Inflammatory macrophage (primary cell): ENCODE results near the gene FOXP1.
"Not testable (repeated sequence)": the region's sequence is repeated elsewhere in the genome, so short reads cannot be mapped to it uniquely, and the experiment has no call there.

ENCODE experiments used
- DNase-seq, 2 donors: peaks; one replicate each; pipeline ENCODE4 v3.0.0-alpha.2; 2020 to 2022

The FOXP1 gene

DNA sequence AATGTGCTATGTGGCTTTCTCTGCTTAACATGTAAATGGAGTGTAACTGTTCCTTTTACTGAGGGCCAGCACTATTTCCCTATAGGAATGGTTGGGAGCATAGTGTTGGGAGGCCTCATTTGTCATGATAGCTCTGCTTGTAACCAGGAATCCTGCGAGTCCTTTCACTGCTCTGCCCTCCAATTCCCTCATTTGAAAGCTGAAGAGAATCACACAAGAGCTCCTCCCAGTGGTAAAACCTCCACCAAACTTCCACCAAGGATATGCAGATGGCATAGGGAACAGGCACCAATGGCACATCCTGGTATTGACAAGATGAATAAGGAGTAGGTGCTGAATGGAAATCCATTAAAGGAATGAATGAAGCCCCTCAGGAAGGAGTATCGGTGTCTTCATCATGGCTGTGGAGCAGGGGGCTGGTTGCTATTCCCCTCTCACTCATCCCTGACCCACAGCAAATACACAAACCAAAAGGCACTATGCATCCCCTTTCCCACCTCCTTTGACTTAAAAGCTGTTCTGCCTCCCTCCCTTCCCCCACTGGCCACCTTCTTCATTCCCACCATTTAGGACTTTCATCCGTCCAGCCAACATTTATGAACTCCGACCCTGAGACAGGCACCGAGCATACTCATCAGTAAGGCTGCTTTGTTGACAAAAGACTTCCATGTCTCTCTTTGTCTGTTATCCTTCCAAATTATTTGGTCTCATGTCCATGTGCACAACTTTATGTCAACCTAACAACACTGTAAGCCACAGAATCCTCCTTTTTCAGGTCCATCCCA is 560.8 kb downstream of the FOXP1 start:
- DNase-seq = no peak

DNA sequence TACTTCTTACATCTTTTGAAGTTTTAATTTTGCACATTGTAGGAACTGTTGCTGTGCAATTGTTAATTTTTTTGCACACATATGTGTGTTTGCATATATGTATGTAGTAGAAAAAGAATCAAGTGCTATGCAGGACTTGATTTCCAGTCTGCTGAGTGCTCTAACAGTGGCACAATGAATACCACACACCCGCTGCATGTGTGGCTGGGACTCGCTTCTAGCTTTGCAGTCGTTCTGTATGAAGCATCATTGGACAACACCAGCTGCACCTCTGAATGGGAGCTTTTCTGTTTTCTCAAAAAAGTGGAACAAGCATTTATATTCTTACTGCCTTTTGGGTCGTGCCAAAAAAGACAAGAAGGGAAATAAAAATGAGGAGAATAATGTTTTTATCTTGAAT is 564.7 kb downstream of the FOXP1 start:
- DNase-seq = no peak

DNA sequence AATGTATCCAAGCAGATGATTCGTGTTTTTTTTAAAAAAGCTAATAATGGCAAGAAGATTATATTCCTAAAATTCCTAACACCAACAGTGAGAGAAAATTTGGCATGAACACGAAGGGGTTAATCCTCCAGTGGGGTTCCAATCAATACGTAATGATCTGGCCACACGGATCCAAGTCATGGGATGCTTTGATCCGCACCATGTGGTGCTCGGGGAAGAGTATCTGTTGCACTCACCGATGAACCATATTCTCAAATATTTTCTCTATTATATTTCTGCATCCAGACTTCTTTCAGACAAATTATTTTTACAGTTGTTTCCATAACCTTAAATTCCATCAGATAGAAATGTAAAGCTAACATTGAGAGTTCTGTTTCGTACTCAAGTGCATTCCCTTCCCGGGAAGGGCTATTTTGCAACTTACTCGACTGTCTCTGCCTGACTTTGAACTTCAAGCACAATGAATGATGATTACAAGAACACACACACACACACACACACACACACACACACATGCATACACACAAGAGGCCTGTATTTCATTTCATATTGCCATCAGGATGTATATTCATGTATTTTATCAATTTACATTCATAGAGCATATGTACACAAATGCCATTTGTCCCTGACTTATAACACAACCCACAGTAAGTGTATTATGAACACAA is 567.2 kb downstream of the FOXP1 start:
- DNase-seq = no peak

DNA sequence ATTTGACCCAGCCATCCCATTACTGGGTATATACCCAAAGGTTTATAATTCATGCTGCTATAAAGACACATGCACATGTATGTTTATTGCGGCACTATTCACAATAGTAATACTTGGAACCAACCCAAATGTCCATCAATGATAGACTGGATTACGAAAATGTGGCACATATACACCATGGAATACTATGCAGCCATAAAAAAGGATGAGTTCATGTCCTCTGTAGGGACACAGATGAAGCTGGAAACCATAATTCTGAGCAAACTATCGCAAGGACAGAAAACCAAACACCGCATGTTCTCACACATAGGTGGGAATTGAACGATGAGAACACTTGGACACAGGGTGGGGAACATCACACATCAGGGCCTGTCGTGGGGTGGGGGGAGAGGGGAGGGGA is 568.9 kb downstream of the FOXP1 start:
- not testable (repeated sequence) for DNase-seq

DNA sequence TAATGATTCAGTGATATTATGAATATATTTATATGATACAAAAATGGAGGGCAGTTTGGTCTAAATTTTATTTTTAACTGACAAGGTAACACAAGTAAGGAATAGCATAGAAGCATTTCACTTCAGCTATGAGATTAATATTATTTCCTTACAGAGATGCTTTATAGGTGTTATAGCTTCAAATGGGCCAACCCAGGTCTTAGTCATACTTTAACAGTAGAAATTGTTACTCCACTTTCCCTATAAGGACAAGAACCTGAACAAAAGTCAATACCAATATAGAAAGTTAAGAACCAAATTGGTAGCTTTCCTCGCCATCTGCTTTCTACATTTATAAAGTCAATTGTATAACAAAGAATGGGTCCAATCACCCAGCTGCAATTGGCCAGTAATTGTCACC is 570.6 kb downstream of the FOXP1 start:
- no peak for DNase-seq

DNA sequence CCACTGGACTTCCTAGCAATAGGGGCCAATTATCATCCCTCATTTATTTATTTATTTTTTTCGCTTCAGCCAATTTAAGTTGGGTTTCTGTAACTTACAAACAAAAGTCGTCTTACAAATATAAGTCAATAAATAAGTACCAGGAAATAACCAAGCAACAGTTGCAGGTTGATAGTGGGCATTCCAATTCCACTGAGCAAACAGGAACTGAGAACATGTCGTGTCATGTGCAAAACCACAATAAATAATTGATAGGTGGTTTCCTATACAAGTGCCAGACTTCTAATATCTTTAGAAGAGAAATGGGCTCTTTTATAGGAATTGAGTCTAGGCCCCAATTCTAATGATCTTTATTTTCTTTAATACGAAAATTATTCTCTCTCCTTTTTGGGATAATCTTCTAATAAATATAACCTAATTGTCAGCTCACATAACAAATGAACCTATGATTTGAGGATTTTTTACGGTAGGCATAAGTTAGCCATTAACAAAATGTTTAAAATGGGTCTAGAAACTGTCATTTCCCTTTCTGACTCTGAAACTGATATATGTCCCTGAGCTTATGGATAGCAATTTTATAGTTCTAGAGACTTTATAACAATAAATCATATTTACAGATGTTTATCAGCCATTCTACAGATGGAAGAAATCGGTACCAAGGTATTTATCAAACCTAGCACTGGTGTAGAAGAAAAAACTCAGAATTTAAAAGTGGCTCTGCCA is 571.8 kb downstream of the FOXP1 start:
- no peak for DNase-seq

DNA sequence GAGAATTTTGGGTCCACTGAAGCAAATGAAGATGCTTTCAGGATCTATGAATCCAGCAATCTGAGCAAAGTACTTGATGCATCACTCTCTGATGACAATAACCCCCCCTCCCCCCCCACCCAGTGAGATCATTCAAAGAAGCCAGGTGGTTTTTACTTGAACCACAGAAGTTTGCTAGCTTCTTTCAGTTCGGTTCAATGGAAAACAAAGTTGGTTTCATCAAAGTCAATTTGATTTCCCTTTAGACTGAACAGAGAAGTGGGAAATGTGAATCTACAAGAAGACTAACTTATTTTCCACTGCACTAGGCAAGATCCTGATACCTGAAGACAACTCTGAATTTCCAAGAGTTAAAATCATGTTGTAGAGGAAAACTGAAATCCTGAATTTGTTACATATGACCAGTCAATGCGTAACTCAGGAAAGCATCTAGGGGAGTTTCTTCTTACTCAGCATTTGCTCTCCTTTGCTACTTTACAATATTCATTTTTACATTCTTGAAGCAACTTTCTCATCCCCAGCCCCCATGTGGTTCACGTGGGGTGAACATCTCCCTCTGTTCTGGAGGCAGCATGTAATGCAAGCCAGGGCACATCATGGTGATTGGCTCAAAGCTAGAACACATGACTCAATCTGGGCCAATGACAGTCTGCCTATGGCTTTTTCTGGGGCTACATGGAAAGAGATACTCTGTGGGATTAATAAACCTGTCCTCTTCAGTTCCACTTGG is 572.6 kb downstream of the FOXP1 start:
- no peak for DNase-seq

DNA sequence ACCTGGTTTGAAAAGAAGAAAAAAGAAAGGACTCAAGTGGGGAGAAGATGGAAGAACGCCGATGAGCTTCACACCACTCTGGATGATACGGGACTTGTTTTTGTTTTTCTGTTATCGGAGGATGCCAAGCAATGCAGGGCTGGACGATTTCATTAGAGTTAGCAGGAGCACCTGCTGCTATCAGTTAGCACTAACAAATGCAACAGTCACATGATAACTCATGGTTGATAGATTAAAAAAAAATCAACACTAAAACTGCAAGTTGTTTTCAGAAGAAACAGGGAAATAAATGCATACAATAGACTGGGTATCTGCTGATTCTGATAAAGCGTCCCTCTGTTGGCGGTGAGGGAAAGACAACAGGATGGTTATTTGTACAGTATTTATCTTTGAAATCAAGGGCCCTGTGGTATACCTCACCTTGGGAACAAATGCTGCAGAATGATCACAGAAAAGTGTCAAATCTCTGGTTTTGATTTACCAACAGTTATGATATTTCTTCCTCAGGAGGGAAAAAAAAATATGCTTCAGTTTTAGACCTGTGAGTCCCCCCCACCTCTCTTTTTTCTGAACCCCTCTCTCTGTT is 575.1 kb downstream of the FOXP1 start:
- no peak for DNase-seq

DNA sequence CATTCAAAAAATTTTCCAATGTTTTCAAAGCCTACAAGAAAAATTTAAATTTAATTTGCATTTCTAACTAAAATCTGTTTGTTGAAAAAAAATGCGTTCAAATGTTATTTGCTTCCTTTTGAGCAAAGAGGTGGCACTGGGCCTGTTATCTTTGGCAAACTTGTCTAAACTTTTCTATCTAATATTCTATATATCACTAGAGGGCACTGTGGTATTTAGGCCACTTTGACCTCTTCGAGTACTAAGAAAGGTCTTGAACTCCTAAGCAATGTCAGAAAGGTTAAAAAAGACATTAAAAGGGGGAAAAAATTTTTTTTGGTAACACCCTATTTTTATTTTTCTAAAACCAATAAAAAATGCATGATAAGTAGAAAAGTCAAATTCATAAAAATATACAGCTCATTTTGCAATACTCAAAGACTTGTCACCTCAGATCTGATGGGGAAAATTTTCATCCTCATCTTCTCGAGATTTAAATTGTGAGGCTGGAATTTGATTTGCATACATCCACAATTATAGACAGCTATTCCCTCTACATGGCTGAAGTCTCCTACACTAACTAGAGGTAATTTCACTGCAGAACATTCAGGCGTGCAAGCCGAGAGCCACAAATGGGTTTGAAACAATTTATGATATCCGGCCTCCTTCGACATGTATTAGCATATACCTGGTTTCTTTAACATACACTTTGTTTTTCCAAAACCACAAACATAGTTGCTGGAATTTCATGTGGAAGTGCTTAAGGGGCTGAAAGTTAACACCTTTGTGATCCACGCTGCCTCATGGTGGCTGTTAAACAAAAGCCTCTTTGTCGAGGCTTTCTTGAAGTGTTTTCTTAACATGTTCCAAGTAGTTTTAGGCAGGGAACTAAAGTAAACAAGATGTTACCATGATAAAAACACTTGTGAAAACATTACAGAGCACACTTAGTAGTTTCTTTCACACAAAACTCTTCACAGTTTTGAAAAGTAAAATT is 576.4 kb downstream of the FOXP1 start:
- peak; percentile 36 to 62 for DNase-seq

DNA sequence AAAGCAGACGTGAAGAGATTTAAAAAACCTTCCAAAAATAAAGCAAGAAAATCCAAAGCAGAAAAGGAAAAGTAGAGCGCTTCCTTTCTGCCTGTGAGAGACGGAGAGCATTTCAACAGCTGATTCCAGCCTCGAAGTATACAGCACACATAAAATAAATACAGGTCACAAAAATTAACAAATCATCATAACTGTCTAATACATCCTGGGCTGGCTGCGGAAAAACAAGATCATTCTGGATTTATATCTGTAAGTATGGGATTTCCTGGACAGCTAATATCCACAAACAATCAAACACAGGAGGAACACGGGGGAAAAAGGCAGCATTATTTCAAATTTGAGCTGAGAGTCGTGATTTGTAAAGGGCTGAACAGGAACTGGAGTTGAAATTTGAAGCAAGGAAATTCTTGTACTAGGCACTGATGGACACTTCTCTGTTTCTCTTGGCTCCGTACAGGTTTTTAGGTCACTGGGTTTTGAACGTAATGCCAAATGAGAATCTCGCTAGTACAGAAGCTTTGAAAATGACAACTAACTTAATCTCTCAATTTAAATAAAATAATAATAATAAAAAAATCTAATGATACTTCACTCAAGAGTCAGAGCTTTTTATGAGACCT is 577.7 kb downstream of the FOXP1 start:
- DNase-seq = no peak

DNA sequence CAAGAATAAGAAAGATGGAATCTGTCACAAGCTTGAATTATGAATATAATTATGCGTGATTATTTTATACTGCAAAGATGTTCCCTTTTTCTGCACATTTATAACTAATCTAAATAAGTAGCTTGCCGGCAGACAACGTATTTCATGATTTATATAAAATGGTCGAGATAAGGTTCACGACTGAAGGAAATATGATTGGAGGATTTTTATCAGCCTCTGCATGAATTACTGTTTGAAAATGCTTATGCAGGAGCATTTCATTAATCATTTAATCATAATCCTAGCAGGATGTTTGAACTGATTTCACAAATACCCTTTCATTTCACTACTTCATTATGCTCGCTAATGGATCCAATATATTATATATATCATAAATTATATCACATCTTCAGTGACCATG is 580.0 kb downstream of the FOXP1 start:
- no peak for DNase-seq

DNA sequence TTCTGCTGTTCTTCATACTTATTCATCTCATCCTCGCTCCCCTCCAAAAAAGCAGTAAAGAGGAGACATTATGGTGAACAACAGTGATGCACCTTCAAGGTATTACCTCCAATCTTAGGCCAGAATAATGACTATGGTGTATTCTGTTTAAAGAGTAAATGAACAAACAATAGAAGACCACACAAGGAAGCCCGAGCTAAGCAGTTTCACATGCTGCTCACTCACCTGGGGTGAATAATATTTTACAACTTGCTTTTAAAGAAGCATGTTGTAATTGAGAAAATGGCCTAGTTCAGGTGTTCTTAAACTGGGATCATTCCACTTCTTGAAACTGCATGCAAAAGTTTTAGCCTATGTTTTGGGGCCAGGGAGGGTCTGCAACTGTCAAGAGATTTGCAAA is 581.2 kb downstream of the FOXP1 start:
- no peak for DNase-seq

DNA sequence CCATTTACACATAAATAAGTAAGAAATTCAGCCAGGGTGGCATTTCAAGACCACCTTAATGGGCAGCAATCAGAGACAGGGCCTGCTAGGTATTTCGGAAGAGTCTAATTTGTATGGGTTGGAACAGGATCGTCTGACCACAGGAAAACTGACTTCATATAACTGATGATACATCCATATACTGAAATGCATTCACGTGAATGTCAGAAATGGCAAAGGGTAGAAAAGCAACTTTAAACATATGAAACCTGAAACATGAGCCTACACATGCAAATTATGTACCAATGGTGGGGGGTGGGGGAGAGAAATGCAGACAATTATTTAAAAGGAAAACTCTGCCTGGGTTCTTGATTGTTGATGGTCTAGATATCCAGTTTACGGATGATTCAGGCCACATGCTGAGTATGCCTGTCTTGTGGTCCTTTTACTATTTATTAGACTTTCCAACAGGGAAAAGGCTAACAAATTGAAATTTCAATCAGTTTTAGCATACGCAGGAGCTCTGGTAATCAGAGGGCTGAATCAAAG is 582.2 kb downstream of the FOXP1 start:
- no peak for DNase-seq

DNA sequence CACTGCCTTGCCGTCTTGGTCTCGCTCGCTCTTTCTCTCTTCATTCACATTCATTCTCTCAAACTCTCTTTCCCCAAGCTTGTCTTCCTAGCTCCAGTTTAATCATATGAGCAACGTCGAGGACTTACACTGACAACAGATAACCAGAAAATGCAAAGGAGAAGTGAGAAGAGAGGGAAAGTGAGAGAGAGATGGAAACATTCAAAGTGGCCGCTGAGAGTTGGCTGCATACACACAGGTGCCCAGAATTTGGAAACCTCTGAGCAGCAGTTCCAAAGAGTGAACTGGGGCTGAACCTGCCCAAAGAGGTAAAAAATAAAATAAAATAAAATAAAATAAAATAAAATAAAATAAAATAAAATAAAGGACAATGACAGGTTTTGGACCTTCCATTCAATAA is 583.0 kb downstream of the FOXP1 start:
- no peak for DNase-seq

DNA sequence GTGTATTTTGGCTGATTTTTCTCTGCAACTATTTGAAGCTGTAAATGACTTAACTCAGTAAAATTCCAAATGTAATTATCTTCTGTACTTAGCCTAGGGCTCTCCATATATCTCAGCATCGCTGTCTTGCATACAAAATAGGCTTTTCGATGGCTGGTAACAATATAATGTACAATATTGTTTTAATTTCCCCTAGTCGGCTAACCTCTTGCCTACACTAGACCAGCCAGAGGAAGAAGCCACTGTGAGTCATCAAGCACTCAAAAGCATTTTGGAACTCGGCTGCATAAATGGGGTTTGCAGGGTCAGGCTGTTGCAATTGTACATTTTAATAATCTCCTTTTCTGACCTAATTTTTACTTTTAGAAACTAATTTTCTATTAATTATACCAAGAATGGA is 583.8 kb downstream of the FOXP1 start:
- DNase-seq = peak; percentile 62 to 66

DNA sequence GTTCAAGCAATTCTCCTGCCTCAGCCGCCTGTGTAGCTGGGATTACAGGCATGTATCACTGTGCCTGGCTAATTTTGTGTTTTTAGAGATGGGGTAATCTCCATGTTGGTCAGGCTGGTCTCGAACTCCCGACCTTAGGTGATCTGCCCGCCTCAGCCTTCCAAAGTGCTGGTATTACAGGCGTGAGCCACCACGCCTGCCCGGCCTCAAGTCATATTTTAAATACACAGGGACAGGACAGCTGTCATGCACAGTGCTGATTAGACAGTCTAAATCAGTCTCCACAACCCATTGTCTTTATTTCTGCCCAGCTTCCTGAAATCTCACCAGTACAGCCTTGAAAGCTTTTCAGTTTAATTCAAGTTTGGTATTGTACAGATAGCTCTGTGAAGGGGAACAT is 587.4 kb downstream of the FOXP1 start:
- DNase-seq = no peak

DNA sequence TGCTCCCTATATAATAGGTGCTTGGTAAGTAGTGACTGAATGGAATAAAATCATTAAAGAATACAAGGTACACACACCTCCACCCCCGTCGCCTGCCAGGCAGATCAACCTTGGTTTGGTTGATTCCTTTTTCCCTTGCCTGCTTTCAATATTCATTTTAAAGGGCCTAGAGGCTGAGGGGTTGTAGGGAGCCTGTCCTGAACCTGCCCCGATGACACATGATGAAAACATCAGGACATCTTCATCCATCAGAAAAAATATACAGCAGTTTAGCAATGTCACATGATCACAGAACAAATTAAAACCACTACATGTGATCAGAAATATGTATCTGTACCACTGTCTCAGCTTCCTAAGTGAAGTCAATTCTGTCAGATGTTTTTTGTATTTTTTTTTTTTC is 588.9 kb downstream of the FOXP1 start:
- DNase-seq = no peak

DNA sequence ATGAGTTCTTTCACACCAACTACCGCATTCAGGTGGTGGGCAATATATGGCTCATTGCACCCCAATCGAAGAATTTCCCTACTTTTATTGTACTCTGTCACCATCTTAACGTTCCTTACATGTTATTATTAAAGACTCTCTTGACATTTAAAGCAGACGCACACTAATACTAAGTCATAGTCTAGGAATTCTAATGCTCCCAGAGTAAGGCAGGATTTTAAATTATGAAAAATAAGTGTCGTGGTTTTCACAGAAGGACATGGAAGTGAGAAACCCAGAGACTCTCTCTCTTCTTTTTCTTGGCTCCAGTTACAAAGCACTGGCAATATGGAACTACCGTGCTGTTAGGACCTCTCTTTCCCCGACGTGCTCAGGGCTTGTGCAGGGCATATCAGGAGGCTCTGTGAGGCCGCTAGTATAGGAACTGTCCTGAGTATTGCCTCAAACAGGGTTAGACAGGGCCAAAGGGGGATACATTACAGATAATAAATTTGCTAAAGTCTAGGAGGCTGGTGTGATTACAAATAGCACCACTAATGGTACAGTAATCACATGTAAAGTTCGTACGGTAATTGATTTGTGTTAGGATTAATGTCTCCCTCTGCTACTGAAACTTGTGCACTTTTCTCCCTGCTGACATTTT is 590.8 kb downstream of the FOXP1 start:
- no peak for DNase-seq

DNA sequence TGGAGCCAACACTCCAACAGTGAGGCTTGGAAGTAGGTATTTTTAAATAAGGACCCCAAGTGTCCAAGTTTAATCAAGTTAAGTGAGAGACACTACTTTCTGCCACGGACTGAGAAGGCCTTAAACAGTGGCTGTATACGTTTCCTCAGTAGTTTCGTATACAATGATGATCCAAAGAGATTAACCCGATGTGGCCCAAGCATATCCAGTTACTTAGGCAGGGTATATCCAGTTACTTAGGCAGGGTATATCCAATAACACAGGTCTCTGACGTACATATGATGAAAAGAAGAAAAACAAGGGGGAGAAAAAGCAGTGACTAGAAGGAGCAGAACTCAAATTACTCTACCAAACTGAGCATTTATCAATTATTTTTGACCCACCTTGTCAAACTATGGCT is 591.4 kb downstream of the FOXP1 start:
- DNase-seq = no peak

DNA sequence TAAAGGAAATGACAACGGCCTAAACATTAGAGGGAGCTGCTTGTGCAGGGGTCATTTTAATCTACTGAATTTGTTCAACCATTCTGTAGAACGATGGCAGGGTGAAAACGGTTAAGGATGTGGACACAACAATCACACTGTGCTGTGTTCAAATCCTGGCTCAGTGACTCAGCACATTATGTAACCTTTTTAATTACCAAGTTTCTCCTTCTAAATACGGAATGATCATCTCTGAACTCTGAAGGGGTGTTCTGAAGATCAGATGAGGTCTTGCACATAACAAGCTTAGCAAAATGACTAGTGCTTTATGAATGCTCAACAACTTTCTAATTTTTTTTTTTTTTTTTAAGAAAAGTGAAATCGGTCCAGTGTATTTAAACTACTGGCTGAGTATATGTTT is 592.8 kb downstream of the FOXP1 start:
- DNase-seq = no peak
